ENCODE results near the gene SNX27.

- TF ChIP-seq, protein P1, sequence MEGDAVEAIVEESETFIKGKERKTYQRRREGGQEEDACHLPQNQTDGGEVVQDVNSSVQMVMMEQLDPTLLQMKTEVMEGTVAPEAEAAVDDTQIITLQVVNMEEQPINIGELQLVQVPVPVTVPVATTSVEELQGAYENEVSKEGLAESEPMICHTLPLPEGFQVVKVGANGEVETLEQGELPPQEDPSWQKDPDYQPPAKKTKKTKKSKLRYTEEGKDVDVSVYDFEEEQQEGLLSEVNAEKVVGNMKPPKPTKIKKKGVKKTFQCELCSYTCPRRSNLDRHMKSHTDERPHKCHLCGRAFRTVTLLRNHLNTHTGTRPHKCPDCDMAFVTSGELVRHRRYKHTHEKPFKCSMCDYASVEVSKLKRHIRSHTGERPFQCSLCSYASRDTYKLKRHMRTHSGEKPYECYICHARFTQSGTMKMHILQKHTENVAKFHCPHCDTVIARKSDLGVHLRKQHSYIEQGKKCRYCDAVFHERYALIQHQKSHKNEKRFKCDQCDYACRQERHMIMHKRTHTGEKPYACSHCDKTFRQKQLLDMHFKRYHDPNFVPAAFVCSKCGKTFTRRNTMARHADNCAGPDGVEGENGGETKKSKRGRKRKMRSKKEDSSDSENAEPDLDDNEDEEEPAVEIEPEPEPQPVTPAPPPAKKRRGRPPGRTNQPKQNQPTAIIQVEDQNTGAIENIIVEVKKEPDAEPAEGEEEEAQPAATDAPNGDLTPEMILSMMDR (IDR thresholded peaks at IDR 0.05) = no peak
- TF ChIP-seq EP300 (IDR thresholded peaks at IDR 0.05) = no peak
- no peak for TF ChIP-seq POLR2A (IDR thresholded peaks at IDR 0.05)
- TF ChIP-seq POLR2AphosphoS5 (IDR thresholded peaks at IDR 0.05) = no peak
Measured at GRCh38 chr1:151703813-151704212, 92.0 kb downstream of the SNX27 start.
